HEK293T (cell line): ENCODE data around the gene NGB.

ENCODE experiments used
- CTCF ChIA-PET: fragments of 350-600 bp; formaldehyde crosslinking; extraction: SDS; loops from one replicate; lab custom pipeline; 2021; ENCODE audit warnings: antibody characterized with exemption, inconsistent platforms; lab: Yijun Ruan, JAX
- POLR2A ChIA-PET: fragments of 350-600 bp; formaldehyde crosslinking; extraction: SDS; loops from one replicate; lab custom pipeline; 2020; ENCODE audit warnings: antibody characterized with exemption, inconsistent platforms; lab: Yijun Ruan, JAX
- DNase-seq: peaks from one replicate; pipeline ENCODE4 v3.0.0; 2012; ENCODE audit warnings: mixed read lengths; ENCODE audit errors: extremely low spot score
- ARNT ChIP-seq: fragments of 450-650 bp; IDR thresholded peaks from 2 replicates; pipeline ENCODE4 v1.6.1; 2017; ENCODE audit warnings: mild to moderate bottlenecking
- BHLHE40 ChIP-seq: fragments of 450-650 bp; IDR thresholded peaks from 2 replicates; pipeline ENCODE4 v1.6.1; 2016; ENCODE audit warnings: mild to moderate bottlenecking, moderate library complexity, borderline replicate concordance
- CTBP1 ChIP-seq: fragments of 450-650 bp; IDR thresholded peaks from 2 replicates; pipeline ENCODE4 v1.6.1; 2016; ENCODE audit warnings: borderline replicate concordance
- ELF4 ChIP-seq: fragments of 450-650 bp; IDR thresholded peaks from 2 replicates; pipeline ENCODE4 v1.6.1; 2017; ENCODE audit warnings: antibody characterized with exemption
- FOXA1 ChIP-seq: fragments of 450-650 bp; IDR thresholded peaks from 2 replicates; pipeline ENCODE4 v1.6.1; 2016; ENCODE audit warnings: mild to moderate bottlenecking
- FOXK2 ChIP-seq: fragments of 450-650 bp; IDR thresholded peaks from 2 replicates; pipeline ENCODE4 v1.6.1; 2016; ENCODE audit warnings: mild to moderate bottlenecking
- FOXM1 ChIP-seq: fragments of 450-650 bp; IDR thresholded peaks from 2 replicates; pipeline ENCODE4 v1.6.1; 2017; ENCODE audit warnings: mild to moderate bottlenecking, borderline replicate concordance
- HDGF ChIP-seq: fragments of 450-650 bp; IDR thresholded peaks from 2 replicates; pipeline ENCODE4 v1.6.1; 2017; ENCODE audit warnings: antibody characterized with exemption, borderline replicate concordance
- L3MBTL2 ChIP-seq: fragments of 450-650 bp; conservative IDR thresholded peaks from 2 replicates; pipeline ENCODE4 v1.6.1; 2016; ENCODE audit warnings: mild to moderate bottlenecking
- LEF1 ChIP-seq: fragments of 450-650 bp; IDR thresholded peaks from 2 replicates; pipeline ENCODE4 v1.6.1; 2017; ENCODE audit warnings: mild to moderate bottlenecking, borderline replicate concordance
- NFRKB ChIP-seq: fragments of 450-650 bp; IDR thresholded peaks from 2 replicates; pipeline ENCODE4 v1.6.1; 2016; ENCODE audit warnings: mild to moderate bottlenecking, moderate library complexity
- PKNOX1 ChIP-seq: fragments of 450-650 bp; IDR thresholded peaks from 2 replicates; pipeline ENCODE4 v1.6.1; 2016
- SP1 ChIP-seq: fragments of 450-650 bp; IDR thresholded peaks from 2 replicates; pipeline ENCODE4 v1.6.1; 2017
- SUZ12 ChIP-seq: fragments of 450-650 bp; IDR thresholded peaks from 2 replicates; pipeline ENCODE4 v1.6.1; 2016; ENCODE audit warnings: mild to moderate bottlenecking
- TARDBP ChIP-seq: fragments of 450-650 bp; IDR thresholded peaks from 2 replicates; pipeline ENCODE4 v1.6.1; 2016
- ZNF384 ChIP-seq: fragments of 450-650 bp; IDR thresholded peaks from 2 replicates; pipeline ENCODE4 v1.6.1; 2016

The NGB gene

GRCh38 chr14:77301103-77301502 lies 30.1 kb upstream of the NGB start:
- CTCF ChIA-PET, result interaction anchor here (0.6 to 6.3 kb wide), 6 partner anchors 13 to 251 kb away, joined by 3 to 134 read pairs (median 3); no protein-coding TSS in a partner anchor
- TF ChIP-seq FOXM1, result no peak
- no peak for TF ChIP-seq SP1
- TF ChIP-seq TARDBP, result no peak
- no peak for TF ChIP-seq L3MBTL2
- TF ChIP-seq NFRKB, result no peak
- TF ChIP-seq ARNT, result no peak
- no peak for TF ChIP-seq FOXA1
- no peak for TF ChIP-seq HDGF
- no peak for TF ChIP-seq ZNF384
- TF ChIP-seq PKNOX1, result no peak
- no peak for TF ChIP-seq ELF4
- no peak for TF ChIP-seq SUZ12
- no peak for TF ChIP-seq BHLHE40
- DNase-seq, result peak; percentile 77
- POLR2A ChIA-PET, result interaction anchor here (2.4 to 5.2 kb wide), 2 partner anchors 15 to 20 kb away, joined by 13 to 56 read pairs; partner anchors contain the start of genes GSTZ1 and POMT2

GRCh38 chr14:77299771-77300170 lies 28.8 kb upstream of the NGB start:
- POLR2A ChIA-PET, result no interaction called here
- CTCF ChIA-PET, result interaction anchor here (1.0 to 6.3 kb wide), 2 partner anchors 15 to 20 kb away, joined by 3 to 134 read pairs; no protein-coding TSS in a partner anchor
- TF ChIP-seq TARDBP, result no peak
- no peak for TF ChIP-seq SP1
- no peak for TF ChIP-seq NFRKB
- TF ChIP-seq ARNT, result no peak
- TF ChIP-seq L3MBTL2, result no peak
- TF ChIP-seq ZNF384, result no peak
- no peak for TF ChIP-seq BHLHE40
- no peak for TF ChIP-seq FOXK2
- TF ChIP-seq HDGF, result no peak
- no peak for TF ChIP-seq FOXM1
- no peak for TF ChIP-seq PKNOX1
- no peak for TF ChIP-seq FOXA1
- no peak for TF ChIP-seq SUZ12
- no peak for TF ChIP-seq ELF4
- DNase-seq, result no peak

GRCh38 chr14:77296906-77297305 lies 25.9 kb upstream of the NGB start:
- CTCF ChIA-PET, result interaction anchor here (4.4 kb wide), 1 partner anchor 19 kb away, joined by 21 read pairs; no protein-coding TSS in a partner anchor
- POLR2A ChIA-PET, result no interaction called here
- TF ChIP-seq ELF4 (no peak), PKNOX1 (no peak), FOXM1 (no peak), FOXA1 (no peak), ZNF384 (no peak), ARNT (no peak), CTBP1 (no peak), TARDBP (no peak), SUZ12 (no peak), HDGF (no peak), BHLHE40 (no peak), NFRKB (no peak), L3MBTL2 (no peak), LEF1 (no peak), FOXK2 (no peak), SP1 (no peak)
- DNase-seq, result no peak

GRCh38 chr14:77296155-77296554 lies 25.1 kb upstream of the NGB start:
- no peak for DNase-seq
- TF ChIP-seq L3MBTL2 (no peak), FOXA1 (no peak), BHLHE40 (no peak), PKNOX1 (no peak), FOXM1 (no peak), CTBP1 (no peak), SP1 (no peak), SUZ12 (no peak), TARDBP (no peak), ARNT (no peak), HDGF (no peak)
- CTCF ChIA-PET, result interaction anchor here (4.4 kb wide), 1 partner anchor 20 kb away, joined by 21 read pairs; no protein-coding TSS in a partner anchor
- POLR2A ChIA-PET, result no interaction called here

- POLR2A ChIA-PET, result no interaction called here
- CTCF ChIA-PET, result interaction anchor here (0.6 to 1.8 kb wide), 2 partner anchors 25 to 174 kb away, joined by 3 to 8 read pairs; no protein-coding TSS in a partner anchor
- TF ChIP-seq HDGF (no peak), FOXM1 (no peak), NFRKB (no peak), TARDBP (no peak), LEF1 (no peak), ARNT (no peak), ELF4 (no peak), BHLHE40 (no peak), SUZ12 (no peak), ZNF384 (no peak), L3MBTL2 (no peak), SP1 (no peak), FOXK2 (no peak), PKNOX1 (no peak), CTBP1 (no peak), FOXA1 (no peak)
- no peak for DNase-seq
Observed at GRCh38 chr14:77290705-77291104, 19.7 kb upstream of the NGB start.
